GM21786 (cell line): ENCODE measurements around the gene WDCP.
"Not testable (repeated sequence)": the region's sequence is repeated elsewhere in the genome, so short reads cannot be mapped to it uniquely, and the experiment has no call there.

Experiments used
- ATAC-seq: cut with Tn5 transposase; IDR thresholded peaks from one replicate; pipeline ENCODE4 v1.9.1; 2021; ENCODE audit not compliant: unreplicated experiment

WDCP gene

GRCh38 chr2:24022975-24023575 lies 24.1 kb downstream of the WDCP start:
- no peak for ATAC-seq

DNA sequence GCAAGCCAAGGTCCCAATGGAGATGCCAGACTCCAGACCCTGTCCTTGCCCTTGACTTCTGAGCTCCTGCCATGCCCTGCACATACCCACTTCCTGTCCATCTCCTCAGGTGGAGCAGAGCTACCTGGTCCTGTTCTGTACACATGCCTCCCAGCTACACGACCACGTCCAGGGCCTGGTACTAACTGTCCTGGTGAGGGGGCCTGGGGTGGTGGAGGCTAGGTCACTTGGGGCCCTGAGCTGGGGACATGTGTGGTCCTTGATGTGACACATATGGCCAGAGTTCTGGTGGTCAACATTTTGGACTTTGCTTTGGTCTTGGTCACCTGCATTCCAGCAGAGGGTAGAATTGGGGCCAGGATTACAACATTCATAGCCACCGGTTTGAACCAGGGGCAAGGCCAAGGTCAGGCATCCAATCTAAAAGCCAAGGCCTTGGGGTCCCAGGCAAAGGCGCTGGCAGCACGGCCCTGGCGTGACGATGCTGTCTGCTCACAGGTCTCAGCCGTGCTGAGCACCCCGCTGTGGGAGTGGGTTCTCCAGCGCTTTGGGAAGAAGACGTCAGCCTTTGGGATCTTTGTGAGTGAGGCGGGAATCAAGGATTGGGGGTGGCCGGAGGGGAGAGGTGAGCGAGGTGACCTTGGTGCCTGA lies 24.7 kb downstream of the WDCP start:
- no peak for ATAC-seq

- no peak for ATAC-seq
These were observed 25.8 kb downstream of the WDCP start for GRCh38 chr2:24021122-24021998.

GRCh38 chr2:24020244-24020643 lies 26.9 kb downstream of the WDCP start:
- no peak for ATAC-seq

GRCh38 chr2:24019729-24020128 lies 27.5 kb downstream of the WDCP start:
- no peak for ATAC-seq

GRCh38 chr2:24018241-24018640 lies 28.9 kb downstream of the WDCP start:
- no peak for ATAC-seq

DNA sequence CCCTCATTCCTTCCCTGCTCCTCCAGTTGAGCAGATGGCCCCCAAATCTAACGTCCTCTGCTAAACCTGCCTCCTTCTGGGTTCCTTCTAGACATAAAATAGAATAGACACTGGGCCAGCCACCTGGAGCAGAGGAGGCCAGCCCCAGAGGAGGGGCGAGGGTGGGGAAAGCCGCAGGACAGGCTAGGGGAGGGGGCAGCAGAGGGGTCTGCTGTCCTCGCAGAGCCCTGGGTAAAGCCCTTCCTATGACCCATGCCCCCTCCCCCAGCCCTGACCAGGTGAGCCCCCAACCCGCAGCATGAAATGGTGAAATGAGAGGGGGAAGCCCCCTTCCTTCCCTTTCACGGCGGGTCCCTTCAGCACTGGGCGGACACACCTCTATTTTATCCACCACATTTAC lies 29.5 kb downstream of the WDCP start:
- no peak for ATAC-seq

GRCh38 chr2:24016853-24017703 lies 30.1 kb downstream of the WDCP start:
- no peak for ATAC-seq

DNA sequence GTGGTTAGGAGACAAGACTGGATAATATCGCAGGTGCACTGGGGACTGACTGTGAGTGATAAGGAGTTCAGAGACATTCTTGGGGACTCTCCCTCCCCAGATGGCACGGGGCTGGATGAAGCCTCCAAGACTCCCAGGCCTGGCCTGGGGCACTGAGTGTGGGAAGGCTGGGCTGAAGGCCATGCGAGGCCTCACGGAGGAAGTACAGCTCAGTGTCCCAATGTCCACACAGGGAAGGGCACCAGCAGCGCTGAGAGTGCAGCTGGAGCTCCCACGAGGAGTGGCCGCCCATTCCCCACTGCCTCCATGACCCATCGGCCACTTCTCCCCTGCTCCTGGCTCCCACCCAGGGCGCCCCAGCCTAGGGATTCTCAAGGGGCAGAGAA lies 30.8 kb downstream of the WDCP start:
- ATAC-seq, result no peak

GRCh38 chr2:24015562-24016375 lies 31.4 kb downstream of the WDCP start:
- ATAC-seq, result no peak

GRCh38 chr2:24014902-24015301 lies 32.3 kb downstream of the WDCP start:
- not testable (repeated sequence) for ATAC-seq

- no peak for ATAC-seq
These were observed 34.5 kb downstream of the WDCP start for GRCh38 chr2:24012521-24013188.

DNA sequence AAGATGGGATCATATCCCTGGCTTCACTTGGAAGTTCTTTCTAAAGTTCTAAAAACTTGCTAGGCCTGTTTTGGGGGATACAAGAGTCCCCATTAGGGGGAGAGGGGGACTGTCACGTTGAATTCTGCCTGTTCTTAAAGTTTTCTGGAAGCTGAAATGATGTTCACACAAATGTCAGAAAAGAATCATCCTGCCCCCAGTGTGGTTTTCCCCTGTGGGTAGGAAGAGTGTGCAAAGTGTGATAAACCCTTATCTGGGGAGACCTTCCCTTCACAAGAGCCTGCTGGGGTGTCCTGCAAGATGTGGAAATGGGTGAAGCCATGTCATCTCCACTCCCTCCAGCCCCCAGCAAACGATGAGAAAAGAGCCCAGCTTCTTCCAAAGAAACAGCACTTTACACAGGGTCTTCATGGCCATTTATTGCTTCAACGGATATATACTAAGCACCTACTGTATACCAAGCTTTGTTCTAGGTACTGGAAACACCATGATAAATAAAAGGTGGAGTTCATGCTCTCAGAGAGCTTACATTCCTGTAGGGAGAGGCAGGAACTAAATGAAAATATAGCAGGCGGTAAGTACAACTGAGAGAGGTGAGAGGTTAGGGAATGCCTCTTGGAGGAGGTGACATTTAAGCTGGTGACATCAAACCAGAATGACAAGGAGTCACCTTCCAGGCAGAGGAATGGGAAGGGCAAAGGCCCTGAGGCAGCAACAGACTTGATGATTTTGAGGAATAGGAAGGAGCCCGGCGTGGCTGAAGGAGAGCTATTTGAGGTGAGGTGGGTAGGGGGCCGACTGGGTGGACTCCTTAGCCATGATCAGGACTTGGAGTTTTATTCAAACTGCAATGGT lies 35.7 kb downstream of the WDCP start:
- no peak for ATAC-seq

DNA sequence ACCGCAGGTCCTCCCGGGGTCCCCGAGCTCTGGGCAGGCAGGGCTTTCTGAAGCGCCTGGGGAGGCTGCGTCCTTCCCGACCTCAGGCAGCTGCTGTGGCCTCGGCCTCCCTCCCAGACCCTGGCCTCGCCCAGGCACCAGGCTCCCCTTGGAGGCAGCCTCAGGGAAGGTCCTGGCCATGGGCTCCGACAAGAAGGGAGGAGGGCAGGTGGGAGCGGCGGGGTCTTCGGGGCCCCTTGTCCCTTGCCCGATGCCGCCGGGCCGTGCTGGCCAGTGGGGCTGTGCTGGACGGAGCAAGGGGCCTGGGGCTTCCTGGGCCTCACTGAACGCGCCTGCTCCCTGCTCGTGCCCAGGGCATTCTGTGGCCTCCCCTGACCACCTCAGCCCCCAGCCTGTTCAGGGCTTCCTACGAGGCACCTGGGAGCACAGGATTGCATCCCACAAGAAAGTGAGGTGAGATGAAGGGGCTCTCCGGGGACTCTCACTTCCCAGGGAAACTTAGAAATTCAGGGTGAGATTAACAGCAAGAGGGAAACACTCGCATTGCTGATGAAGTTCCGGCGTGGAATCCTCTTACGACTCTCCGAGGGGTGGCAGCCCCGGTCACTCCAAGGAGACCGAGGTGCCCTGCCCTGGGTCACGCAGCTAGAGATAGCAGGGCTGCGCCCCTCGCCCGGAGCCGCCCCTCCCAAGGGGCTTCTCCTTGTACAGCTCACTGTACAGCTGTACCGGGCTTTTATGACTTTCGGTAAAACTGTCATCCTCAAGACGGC lies 36.5 kb downstream of the WDCP start:
- no peak for ATAC-seq

- ATAC-seq, result no peak
These were observed 37.3 kb downstream of the WDCP start, which contains the start of gene MFSD2B for GRCh38 chr2:24009680-24010476. MFSD2B (plus strand) TSS chr2:24010085; CDS start chr2:24010097, 12 bp downstream.

GRCh38 chr2:24009367-24009679 lies 37.9 kb downstream of the WDCP start:
- no peak for ATAC-seq

DNA sequence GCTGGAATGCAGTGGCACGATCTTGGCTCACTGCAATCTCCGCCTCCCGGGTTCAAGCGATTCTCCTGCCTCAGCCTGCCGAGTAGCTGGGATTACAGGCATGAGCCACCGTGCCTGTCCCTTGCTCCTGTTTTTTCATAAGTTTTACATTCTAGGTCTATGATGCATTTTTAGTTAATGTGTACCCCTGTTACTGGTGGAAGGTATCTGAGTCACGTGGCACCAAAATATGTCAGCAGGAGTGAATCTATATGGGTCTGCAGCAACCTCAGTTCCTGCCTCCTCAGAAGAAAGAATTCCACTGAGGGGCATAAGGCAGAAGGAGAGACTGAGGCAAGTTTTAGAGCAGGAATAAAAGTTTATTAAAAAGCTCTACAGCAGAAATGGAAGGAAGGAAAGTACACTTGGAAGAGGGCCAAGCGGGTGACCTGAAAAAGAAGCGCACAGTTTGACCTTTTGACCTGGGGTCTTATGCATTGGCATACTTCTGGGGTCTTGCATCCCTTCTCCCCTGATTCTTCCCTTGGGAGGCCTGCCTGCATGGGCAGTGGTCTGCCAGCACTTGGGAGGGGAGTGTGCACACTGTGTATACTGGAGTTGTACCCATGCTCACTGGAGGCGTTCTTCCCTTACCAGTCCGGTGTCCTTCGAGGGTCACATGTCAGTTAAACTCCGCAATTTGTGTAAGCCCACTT lies 38.4 kb downstream of the WDCP start:
- ATAC-seq, result no peak
